ENCODE measurements around the gene SUPT3H.

- TF ChIP-seq EZH2 (IDR thresholded peaks at IDR 0.05) (no peak), POLR2AphosphoS5 (IDR thresholded peaks at IDR 0.05; ENCODE audit: borderline replicate concordance, low read depth, low read length) (no peak)
These were observed 45.5 kb upstream of the SUPT3H start for GRCh38 chr6:45423111-45423823.

Measured in SK-N-MC (cell line).